ENCODE measurements around the gene EHD3.
"Not testable (repeated sequence)": the region's sequence is repeated elsewhere in the genome, so short reads cannot be mapped to it uniquely, and the experiment has no call there.

EHD3 gene

DNA sequence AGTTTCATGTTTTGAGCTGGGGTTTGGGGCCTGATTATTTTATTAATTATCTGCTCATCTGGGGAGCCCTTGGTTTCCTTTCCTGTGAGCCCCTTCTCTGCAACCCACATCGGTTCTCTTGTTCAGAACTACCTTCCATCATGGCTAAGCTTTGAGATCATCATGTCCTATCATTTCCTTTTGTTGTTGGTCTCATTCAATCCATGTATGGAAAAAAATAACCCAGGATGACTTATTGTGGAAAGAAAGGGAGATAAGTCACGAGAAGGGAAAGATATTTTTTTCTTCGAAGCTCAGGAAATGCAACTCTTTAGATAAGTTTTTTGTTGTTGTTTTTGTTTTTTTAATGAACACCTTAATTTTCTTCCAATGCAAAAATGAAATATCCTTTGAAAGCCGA is 43.7 kb downstream of the EHD3 start:
- Histone ChIP-seq H3K4me3 (ENCODE audit: low read length) (no peak overlapping the region), H3K4me1 (ENCODE audit: insufficient read depth, low read length) (no peaks in the 10 kb centered on the region), H3K36me3 (ENCODE audit: insufficient read depth, low read length) (no peaks in the 10 kb centered on the region), H3K27me3 (ENCODE audit: insufficient read depth, low read length) (no peaks in the 10 kb centered on the region), H3K9me3 (ENCODE audit: low read length) (no peaks in the 10 kb centered on the region), H2AFZ (ENCODE audit: low read depth, low read length) (no peak overlapping the region)

- no peaks in the 10 kb centered on the region for H3K36me3 ChIP-seq (ENCODE audit: insufficient read depth, low read length)
- H3K27me3 ChIP-seq (ENCODE audit: insufficient read depth, low read length) = no peaks in the 10 kb centered on the region
- no peaks in the 10 kb centered on the region for H3K9me3 ChIP-seq (ENCODE audit: low read length)
- no peak overlapping the region for H3K4me3 ChIP-seq (ENCODE audit: low read length)
- no peaks in the 10 kb centered on the region for H3K4me1 ChIP-seq (ENCODE audit: insufficient read depth, low read length)
- H2AFZ ChIP-seq (ENCODE audit: low read depth, low read length) = no peak overlapping the region
Observed at GRCh38 chr2:31282634-31283033, 48.7 kb downstream of the EHD3 start.

DNA sequence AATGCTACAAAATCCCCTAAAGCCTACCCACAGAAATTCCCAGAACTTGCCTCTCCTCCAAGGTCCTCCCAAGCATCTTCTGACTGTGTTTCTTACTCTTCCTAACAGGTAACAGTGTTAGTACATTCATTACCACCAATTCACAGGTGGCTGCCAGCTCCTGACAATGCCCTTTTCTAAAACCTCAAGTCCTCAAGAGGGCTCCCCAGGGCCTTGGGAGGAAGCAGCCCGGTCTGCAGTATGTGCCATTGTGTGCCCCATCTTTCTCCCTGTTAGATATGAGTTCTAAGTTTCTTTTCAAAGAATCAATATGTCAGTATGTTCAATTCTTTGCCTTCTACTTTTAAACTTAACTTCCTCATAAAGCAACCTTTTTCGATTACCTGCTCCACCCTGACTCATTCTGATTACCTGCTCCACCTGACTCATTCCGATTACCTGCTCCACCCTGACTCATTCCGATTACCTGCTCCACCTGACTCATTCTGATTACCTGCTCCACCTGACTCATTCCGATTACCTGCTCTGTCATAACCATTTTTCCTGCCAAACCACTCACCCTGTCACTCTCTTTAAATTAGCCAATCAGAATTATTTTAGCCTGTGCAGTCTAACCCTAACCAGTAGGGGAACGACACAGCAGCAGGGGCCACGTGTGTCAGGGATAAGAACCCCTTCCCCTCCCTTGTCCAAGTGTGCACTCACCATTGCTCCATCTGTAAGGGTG is 49.4 kb downstream of the EHD3 start:
- H3K27me3 ChIP-seq (ENCODE audit: insufficient read depth, low read length); H3K9me3 ChIP-seq (ENCODE audit: low read length); H3K4me1 ChIP-seq (ENCODE audit: insufficient read depth, low read length); H3K36me3 ChIP-seq (ENCODE audit: insufficient read depth, low read length); H2AFZ ChIP-seq (ENCODE audit: low read depth, low read length); H3K4me3 ChIP-seq (ENCODE audit: low read length): not testable (repeated sequence)

DNA sequence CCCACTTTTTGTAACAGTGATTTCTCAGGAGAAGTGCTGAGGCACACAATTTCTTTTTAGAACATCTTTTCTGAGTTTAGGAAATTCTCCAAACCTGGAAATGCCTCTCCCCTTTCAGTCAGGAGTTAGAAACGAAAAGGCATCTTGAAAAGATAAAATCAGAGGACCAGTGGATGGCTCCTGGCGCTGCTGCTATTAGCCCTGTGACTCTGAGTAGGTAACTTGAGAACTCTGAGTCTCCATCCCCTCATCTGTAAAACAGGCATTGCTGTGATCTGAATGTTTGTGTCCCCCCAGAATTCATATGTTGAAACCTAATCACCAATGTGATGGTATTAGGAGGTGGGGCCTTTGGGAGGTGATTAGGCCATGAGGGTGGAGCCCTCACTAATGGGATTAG is 50.2 kb downstream of the EHD3 start:
- no peaks in the 10 kb centered on the region for H3K4me1 ChIP-seq (ENCODE audit: insufficient read depth, low read length)
- H3K27me3 ChIP-seq (ENCODE audit: insufficient read depth, low read length) = no peaks in the 10 kb centered on the region
- H2AFZ ChIP-seq (ENCODE audit: low read depth, low read length) = no peak overlapping the region
- no peak overlapping the region for H3K4me3 ChIP-seq (ENCODE audit: low read length)
- H3K36me3 ChIP-seq (ENCODE audit: insufficient read depth, low read length) = no peaks in the 10 kb centered on the region
- H3K9me3 ChIP-seq (ENCODE audit: low read length) = no peaks in the 10 kb centered on the region

GRCh38 chr2:31286230-31286629 is 52.3 kb downstream of the EHD3 start:
- no peak overlapping the region for H3K4me3 ChIP-seq (ENCODE audit: low read length)
- H2AFZ ChIP-seq (ENCODE audit: low read depth, low read length) = no peak overlapping the region
- H3K36me3 ChIP-seq (ENCODE audit: insufficient read depth, low read length) = no peaks in the 10 kb centered on the region
- H3K4me1 ChIP-seq (ENCODE audit: insufficient read depth, low read length) = no peaks in the 10 kb centered on the region
- H3K9me3 ChIP-seq (ENCODE audit: low read length) = no peaks in the 10 kb centered on the region
- no peaks in the 10 kb centered on the region for H3K27me3 ChIP-seq (ENCODE audit: insufficient read depth, low read length)

DNA sequence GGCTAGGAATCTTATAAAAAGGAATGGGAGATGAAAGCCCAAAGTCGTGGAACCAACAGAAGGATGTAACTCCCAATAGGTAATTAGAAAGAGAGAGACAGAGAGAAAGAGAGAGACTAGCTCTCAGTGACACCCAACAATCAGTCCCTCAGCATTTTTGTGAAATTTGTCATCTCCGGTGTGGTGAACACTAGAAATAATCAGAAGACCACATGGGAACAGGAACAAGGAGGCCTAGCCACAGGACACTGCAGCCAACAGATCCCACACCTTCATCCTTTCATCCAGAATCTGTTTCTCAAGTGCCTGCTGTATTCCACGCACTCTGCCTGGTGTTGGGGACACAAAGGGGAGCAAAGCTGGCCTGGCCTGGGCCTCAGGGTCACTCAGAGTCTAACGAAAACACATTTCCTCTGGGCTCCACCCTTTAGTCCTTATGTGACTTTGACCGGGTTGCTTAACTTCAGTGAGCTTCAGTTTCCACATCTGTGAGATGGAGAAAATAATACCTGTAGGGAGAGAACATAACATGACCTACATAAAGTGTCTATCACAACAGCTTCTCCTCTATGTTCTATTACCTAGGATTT is 53.1 kb downstream of the EHD3 start:
- H3K4me3 ChIP-seq (ENCODE audit: low read length) = no peak overlapping the region
- H3K9me3 ChIP-seq (ENCODE audit: low read length) = no peaks in the 10 kb centered on the region
- H3K27me3 ChIP-seq (ENCODE audit: insufficient read depth, low read length) = no peaks in the 10 kb centered on the region
- H3K36me3 ChIP-seq (ENCODE audit: insufficient read depth, low read length) = no peaks in the 10 kb centered on the region
- no peaks in the 10 kb centered on the region for H3K4me1 ChIP-seq (ENCODE audit: insufficient read depth, low read length)
- H2AFZ ChIP-seq (ENCODE audit: low read depth, low read length) = no peak overlapping the region

GRCh38 chr2:31287654-31288053 is 53.7 kb downstream of the EHD3 start:
- no peak overlapping the region for H3K4me3 ChIP-seq (ENCODE audit: low read length)
- H2AFZ ChIP-seq (ENCODE audit: low read depth, low read length) = no peak overlapping the region
- no peaks in the 10 kb centered on the region for H3K9me3 ChIP-seq (ENCODE audit: low read length)
- H3K27me3 ChIP-seq (ENCODE audit: insufficient read depth, low read length) = no peaks in the 10 kb centered on the region
- H3K4me1 ChIP-seq (ENCODE audit: insufficient read depth, low read length) = no peaks in the 10 kb centered on the region
- H3K36me3 ChIP-seq (ENCODE audit: insufficient read depth, low read length) = no peaks in the 10 kb centered on the region

DNA sequence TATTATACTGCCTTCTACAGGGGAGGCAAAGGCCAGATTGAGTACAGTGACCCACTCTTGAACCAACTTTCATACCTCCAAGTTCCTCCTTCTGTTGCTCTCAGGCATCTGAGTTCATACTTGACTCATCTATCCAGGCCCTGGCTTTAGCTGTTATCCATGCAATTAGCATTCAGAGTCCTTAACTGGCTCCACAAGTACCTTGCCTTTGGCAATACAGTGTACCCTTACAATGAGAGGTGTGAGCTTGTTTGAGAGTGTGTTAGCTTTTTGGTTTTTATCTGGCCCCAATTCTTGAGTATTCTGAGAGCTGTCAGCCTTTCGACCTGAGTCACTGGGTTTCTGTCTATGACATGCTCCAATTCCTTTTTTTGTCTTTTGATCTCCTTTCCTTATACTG is 60.2 kb downstream of the EHD3 start:
- no peaks in the 10 kb centered on the region for H3K9me3 ChIP-seq (ENCODE audit: low read length)
- H3K36me3 ChIP-seq (ENCODE audit: insufficient read depth, low read length) = no peaks in the 10 kb centered on the region
- no peaks in the 10 kb centered on the region for H3K4me1 ChIP-seq (ENCODE audit: insufficient read depth, low read length)
- H2AFZ ChIP-seq (ENCODE audit: low read depth, low read length) = no peak overlapping the region
- H3K4me3 ChIP-seq (ENCODE audit: low read length) = no peak overlapping the region
- peaks cover 2% of the 10 kb centered on the region for H3K27me3 ChIP-seq (ENCODE audit: insufficient read depth, low read length)

- H3K4me1 ChIP-seq (ENCODE audit: insufficient read depth, low read length) = no peaks in the 10 kb centered on the region
- H3K4me3 ChIP-seq (ENCODE audit: low read length) = no peak overlapping the region
- H3K9me3 ChIP-seq (ENCODE audit: low read length) = no peaks in the 10 kb centered on the region
- no peak overlapping the region for H2AFZ ChIP-seq (ENCODE audit: low read depth, low read length)
- peaks cover 2% of the 10 kb centered on the region for H3K27me3 ChIP-seq (ENCODE audit: insufficient read depth, low read length)
- H3K36me3 ChIP-seq (ENCODE audit: insufficient read depth, low read length) = no peaks in the 10 kb centered on the region
Observed at GRCh38 chr2:31296641-31297287, 62.8 kb downstream of the EHD3 start.

- Histone ChIP-seq H3K4me1 (ENCODE audit: insufficient read depth, low read length) (no peaks in the 10 kb centered on the region), H3K4me3 (ENCODE audit: low read length) (no peak overlapping the region), H3K27me3 (ENCODE audit: insufficient read depth, low read length) (peaks cover 2% of the 10 kb centered on the region), H2AFZ (ENCODE audit: low read depth, low read length) (no peak overlapping the region), H3K36me3 (ENCODE audit: insufficient read depth, low read length) (no peaks in the 10 kb centered on the region), H3K9me3 (ENCODE audit: low read length) (no peaks in the 10 kb centered on the region)
Observed at GRCh38 chr2:31297751-31298150, 63.8 kb downstream of the EHD3 start.

DNA sequence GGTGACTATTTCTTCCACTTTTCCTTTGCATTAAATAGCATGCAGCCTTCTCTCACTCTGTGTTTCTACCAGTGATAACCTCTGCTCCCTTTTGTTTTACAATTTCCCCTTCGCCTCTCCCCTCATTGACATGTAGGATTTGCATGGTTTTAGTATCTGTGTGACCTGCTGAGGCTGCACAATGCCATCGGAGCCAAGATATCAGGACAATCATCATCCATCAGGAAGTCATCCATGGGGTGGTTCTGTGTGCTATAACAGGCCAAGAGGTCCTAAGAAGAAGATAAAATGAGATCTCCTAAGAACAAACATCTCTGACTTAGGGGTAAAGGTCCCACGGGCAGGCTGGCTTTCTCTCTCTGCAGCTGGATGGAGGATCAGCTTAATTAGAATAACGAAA is 65.6 kb downstream of the EHD3 start:
- Histone ChIP-seq H3K4me1 (ENCODE audit: insufficient read depth, low read length) (no peaks in the 10 kb centered on the region), H3K27me3 (ENCODE audit: insufficient read depth, low read length) (peaks cover 2% of the 10 kb centered on the region), H2AFZ (ENCODE audit: low read depth, low read length) (no peak overlapping the region), H3K9me3 (ENCODE audit: low read length) (no peaks in the 10 kb centered on the region), H3K4me3 (ENCODE audit: low read length) (no peak overlapping the region), H3K36me3 (ENCODE audit: insufficient read depth, low read length) (no peaks in the 10 kb centered on the region)

DNA sequence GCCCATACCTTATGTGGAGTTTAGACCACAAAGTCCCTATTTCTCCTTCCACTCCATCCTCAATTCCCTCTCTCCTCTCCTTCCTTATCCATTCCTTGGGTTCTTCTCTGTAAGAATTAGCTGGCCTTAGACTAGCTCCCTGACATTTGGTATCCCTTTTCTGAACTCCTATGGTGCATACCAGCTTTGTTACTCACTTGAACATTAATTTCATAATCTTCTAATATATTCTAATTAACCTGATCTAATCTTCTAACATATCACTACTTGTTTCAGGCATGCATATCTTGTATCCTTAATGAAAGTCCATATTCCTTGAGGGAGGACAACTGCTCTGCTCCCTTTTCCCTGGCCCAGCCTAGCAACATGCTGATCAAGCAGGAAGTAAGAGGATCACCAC is 66.4 kb downstream of the EHD3 start:
- Histone ChIP-seq H3K4me3 (ENCODE audit: low read length) (no peak overlapping the region), H3K36me3 (ENCODE audit: insufficient read depth, low read length) (no peaks in the 10 kb centered on the region), H3K4me1 (ENCODE audit: insufficient read depth, low read length) (no peaks in the 10 kb centered on the region), H3K27me3 (ENCODE audit: insufficient read depth, low read length) (peaks cover 2% of the 10 kb centered on the region), H2AFZ (ENCODE audit: low read depth, low read length) (no peak overlapping the region), H3K9me3 (ENCODE audit: low read length) (no peaks in the 10 kb centered on the region)

- H3K4me1 ChIP-seq (ENCODE audit: insufficient read depth, low read length) = no peaks in the 10 kb centered on the region
- no peak overlapping the region for H3K4me3 ChIP-seq (ENCODE audit: low read length)
- H3K27me3 ChIP-seq (ENCODE audit: insufficient read depth, low read length) = no peaks in the 10 kb centered on the region
- no peaks in the 10 kb centered on the region for H3K36me3 ChIP-seq (ENCODE audit: insufficient read depth, low read length)
- peak overlapping the region; percentile 47 for H2AFZ ChIP-seq (ENCODE audit: low read depth, low read length)
- H3K9me3 ChIP-seq (ENCODE audit: low read length) = no peaks in the 10 kb centered on the region
Observed at GRCh38 chr2:31302940-31303563, 69.1 kb downstream of the EHD3 start.

Data from neuron (in vitro differentiated cells).